Measurements from ENCODE around the gene AUNIP.

DNA sequence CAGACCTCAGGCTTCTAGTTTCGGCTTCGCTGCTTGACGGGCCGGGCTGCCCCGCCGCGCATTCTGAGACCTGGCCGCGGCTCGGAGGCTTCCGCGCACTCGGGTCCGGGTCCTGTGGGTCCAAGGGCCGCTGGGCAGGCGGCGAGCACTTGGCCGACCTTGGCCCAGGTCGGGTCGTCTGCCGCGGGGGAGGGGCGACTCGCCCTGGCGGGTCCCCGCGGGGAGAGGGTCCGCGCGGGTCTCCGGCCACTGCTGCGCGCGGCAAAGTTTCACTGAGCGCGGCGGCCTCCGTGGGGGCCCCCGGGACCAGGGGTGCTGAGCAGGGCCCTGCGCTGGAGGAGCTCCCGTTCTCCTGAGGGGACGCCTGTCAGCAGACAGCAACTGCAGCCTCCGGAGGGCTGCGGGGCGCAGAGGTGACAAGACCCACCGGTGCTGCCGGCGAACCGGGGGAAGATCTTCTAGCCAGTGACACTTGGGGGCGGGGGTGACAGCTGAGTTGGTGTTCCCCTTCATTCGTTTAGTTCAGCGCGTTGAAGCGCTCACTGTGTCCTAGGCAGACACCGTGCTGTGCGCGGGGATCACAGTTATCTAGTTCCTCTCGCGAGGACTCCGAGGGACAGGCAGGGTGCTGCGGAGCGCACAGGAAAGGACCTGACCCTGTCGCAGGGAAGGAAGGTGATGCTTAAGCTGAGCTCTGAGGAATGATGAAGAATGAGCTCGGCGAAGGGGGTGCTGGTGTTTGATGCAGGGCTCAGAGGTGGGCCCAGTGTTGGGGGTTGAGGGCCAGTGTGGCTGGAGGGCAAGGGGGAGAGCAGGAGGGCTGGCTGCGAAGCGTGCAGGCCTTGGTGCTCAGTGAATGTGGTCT, 38.8 kb downstream of the AUNIP start:
- TF ChIP-seq, protein P1, sequence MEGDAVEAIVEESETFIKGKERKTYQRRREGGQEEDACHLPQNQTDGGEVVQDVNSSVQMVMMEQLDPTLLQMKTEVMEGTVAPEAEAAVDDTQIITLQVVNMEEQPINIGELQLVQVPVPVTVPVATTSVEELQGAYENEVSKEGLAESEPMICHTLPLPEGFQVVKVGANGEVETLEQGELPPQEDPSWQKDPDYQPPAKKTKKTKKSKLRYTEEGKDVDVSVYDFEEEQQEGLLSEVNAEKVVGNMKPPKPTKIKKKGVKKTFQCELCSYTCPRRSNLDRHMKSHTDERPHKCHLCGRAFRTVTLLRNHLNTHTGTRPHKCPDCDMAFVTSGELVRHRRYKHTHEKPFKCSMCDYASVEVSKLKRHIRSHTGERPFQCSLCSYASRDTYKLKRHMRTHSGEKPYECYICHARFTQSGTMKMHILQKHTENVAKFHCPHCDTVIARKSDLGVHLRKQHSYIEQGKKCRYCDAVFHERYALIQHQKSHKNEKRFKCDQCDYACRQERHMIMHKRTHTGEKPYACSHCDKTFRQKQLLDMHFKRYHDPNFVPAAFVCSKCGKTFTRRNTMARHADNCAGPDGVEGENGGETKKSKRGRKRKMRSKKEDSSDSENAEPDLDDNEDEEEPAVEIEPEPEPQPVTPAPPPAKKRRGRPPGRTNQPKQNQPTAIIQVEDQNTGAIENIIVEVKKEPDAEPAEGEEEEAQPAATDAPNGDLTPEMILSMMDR (IDR thresholded peaks at IDR 0.05 in 8 of 11, conservative IDR thresholded peaks at IDR 0.05 in 3 of 11): no peak
- no peak for TF ChIP-seq POLR2A (IDR thresholded peaks at IDR 0.05)
- peak; percentile 69 to 82 (median 75) for TF ChIP-seq POLR2AphosphoS5 (IDR thresholded peaks at IDR 0.05)
